Epithelial cell of proximal tubule (primary cell): ENCODE results near the gene FBXO31. TPM values are rescaled to one million over a fixed set of nuclear protein-coding genes. Genes with fewer than 3 reads are reported as not detected.
"Not testable (repeated sequence)": the region's sequence is repeated elsewhere in the genome, so short reads cannot be mapped to it uniquely, and the experiment has no call there.

ENCODE experiments used
- DNase-seq: peaks from one replicate; pipeline ENCODE4 v3.0.0-alpha.2; 2011; ENCODE audit warnings: low read depth
- H3K4me3 ChIP-seq: 2 replicates; pipeline ENCODE4 v1.5.1; 2011; ENCODE audit warnings: low read depth, mild to moderate bottlenecking, low read length
- CTCF ChIP-seq: conservative IDR thresholded peaks from 2 replicates; pipeline ENCODE4 v1.5.1; 2012; ENCODE audit warnings: low read depth, mild to moderate bottlenecking, low read length
- total RNA-seq: library from RNA; depleted of rRNA; stranded (reverse); fragments of >200 nt; gene quantifications from 2 replicates; pipeline ENCODE4 v1.2.3, GENCODE V29; 2015

The FBXO31 gene
- total RNA-seq, 1 donor from 2014 or later, result 18.0 TPM

DNA sequence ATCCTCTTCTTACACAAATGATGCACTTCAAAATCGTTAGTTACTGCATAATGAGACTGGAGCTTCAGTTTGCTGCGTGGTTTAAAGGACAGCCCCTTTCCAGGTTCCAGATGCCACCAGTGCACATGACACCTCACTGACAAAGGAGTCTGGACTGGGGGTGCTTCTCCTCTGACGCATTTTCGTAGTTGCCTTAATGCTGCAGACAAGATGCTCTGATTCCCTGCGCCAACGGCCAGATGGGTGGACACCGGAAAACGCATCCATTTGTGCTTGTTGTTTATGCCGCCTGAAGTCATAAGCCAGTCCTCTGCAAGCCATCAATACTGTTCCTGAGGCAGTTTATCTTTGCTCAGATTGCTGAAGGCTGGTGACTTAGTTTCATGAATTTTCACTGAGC, 16.0 kb downstream of the FBXO31 start:
- no peak for TF ChIP-seq CTCF
- no peak overlapping the region for H3K4me3 ChIP-seq
- no peak for DNase-seq

- no peak overlapping the region for H3K4me3 ChIP-seq
- no peak for TF ChIP-seq CTCF
- DNase-seq, result no peak
Observed at GRCh38 chr16:87366930-87367329, 16.6 kb downstream of the FBXO31 start.

- no peak for TF ChIP-seq CTCF
- no peak for DNase-seq
- no peak overlapping the region for H3K4me3 ChIP-seq
Observed at GRCh38 chr16:87366288-87366687, 17.3 kb downstream of the FBXO31 start.

- TF ChIP-seq CTCF, result no peak
- no peak overlapping the region for H3K4me3 ChIP-seq
- no peak for DNase-seq
Observed at GRCh38 chr16:87365021-87365713, 18.4 kb downstream of the FBXO31 start.

GRCh38 chr16:87363771-87364455, 19.7 kb downstream of the FBXO31 start:
- TF ChIP-seq CTCF, result no peak
- DNase-seq, result no peak
- H3K4me3 ChIP-seq, result no peak overlapping the region

DNA sequence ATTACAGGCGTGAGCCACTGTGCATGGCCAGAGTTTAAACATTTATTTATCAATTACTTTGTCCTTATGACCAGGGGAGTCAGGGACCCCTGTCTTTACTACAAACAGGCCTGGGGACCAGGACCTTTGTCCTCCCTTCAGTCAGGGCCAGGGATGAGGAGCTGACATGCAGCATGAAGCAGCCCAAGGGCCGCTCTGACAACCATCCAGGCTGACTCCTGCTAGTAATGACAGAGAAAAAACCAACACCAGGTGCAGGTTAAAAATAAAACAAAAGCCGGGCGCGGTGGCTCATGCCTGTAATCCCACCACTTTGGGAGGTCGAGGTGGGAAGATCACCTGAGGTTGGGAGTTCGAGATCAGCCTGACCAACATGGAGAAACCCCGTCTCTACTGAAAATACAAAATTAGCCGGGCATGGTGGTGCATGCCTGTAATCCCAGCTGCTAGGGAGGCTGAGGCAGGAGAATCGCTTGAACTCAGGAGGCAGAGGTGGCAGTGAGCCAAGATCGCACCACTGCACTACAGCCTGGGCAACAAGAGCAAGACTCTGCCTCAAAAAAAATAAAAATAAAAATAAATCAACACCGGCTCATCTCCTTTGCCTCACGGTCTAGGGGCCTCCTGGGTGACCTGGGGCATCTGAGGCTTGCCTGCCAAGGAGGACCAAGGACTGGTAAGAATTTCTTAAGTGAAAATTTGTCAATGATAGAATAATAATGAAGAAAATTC, 20.6 kb downstream of the FBXO31 start:
- H3K4me3 ChIP-seq, result not testable (repeated sequence)

DNA sequence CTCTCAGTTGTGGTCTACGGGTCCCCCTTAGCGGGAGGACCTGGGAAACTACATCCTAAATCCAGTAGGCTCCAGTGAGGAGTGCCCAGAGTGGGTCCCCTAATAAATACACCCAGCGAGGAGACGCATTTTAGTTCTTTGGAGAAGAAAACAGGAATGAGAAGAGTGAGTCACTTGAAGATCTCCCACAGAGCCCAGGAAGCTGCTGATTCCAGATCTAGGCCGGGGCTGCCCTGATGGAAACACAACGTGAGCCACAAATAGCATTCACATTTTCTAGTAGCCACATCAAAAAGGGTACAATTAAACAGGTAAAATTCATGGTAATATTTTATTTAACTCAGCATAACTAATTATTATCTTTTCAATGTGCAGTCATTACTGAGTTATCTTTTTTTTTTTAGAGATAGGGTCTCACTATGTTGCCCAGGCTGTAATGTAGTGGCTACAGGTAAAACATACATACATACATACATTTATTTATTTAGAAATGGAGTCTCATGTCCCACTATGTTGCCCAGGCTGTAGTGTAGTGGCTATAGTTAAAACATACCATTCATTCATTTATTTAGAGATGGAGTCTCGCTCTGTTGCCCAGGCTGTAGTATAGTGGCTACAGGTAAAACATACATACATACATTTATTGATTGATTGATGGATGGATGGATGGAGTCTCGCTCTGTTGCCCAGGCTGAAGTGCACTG, 21.5 kb downstream of the FBXO31 start:
- TF ChIP-seq CTCF, result no peak
- no peak for DNase-seq
- H3K4me3 ChIP-seq, result no peak overlapping the region

More for the DNA sequence above, 20.6 kb downstream of the FBXO31 start:
- not testable (repeated sequence) for DNase-seq
